ENCODE data around the gene MDFIC. TPM values are rescaled to one million over a fixed set of nuclear protein-coding genes. Genes with fewer than 3 reads are reported as not detected.

The MDFIC gene
- total RNA-seq, 1 donor from 2014 or later = 39.0 TPM

DNA sequence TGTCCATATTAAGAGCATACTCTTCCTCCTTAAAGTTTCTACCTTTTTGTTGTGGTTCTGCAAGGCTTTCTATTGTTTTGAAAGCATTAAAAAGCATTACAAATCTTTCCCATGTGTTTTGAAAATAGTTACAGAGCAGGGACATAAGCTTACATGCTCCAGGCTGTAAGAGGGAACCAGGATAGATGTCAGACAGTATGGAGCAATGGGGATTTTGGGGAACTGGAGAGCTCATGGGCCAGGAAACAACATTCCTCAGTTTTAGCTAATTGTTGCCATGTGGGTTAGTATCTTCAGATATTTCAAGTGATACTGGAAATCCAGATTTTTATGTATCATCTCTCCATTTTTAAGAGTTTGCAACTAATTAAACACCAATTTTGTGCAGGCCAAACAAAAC lies 3.5 kb downstream of the MDFIC start:
- Histone ChIP-seq H3K27ac (peak overlapping the region; percentile 14), H3K36me3 (no peaks in the 10 kb centered on the region), H3K27me3 (no peaks in the 10 kb centered on the region), H3K4me3 (no peak overlapping the region), H3K9me3 (no peaks in the 10 kb centered on the region), H3K4me1 (peaks cover 38% of the 10 kb centered on the region)
- DNase-seq = no peak
- no peak for ATAC-seq
- TF ChIP-seq, protein P1, sequence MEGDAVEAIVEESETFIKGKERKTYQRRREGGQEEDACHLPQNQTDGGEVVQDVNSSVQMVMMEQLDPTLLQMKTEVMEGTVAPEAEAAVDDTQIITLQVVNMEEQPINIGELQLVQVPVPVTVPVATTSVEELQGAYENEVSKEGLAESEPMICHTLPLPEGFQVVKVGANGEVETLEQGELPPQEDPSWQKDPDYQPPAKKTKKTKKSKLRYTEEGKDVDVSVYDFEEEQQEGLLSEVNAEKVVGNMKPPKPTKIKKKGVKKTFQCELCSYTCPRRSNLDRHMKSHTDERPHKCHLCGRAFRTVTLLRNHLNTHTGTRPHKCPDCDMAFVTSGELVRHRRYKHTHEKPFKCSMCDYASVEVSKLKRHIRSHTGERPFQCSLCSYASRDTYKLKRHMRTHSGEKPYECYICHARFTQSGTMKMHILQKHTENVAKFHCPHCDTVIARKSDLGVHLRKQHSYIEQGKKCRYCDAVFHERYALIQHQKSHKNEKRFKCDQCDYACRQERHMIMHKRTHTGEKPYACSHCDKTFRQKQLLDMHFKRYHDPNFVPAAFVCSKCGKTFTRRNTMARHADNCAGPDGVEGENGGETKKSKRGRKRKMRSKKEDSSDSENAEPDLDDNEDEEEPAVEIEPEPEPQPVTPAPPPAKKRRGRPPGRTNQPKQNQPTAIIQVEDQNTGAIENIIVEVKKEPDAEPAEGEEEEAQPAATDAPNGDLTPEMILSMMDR (IDR thresholded peaks at IDR 0.05) = no peak
- intact Hi-C loops (cut with DNase I) = no loop called here

DNA sequence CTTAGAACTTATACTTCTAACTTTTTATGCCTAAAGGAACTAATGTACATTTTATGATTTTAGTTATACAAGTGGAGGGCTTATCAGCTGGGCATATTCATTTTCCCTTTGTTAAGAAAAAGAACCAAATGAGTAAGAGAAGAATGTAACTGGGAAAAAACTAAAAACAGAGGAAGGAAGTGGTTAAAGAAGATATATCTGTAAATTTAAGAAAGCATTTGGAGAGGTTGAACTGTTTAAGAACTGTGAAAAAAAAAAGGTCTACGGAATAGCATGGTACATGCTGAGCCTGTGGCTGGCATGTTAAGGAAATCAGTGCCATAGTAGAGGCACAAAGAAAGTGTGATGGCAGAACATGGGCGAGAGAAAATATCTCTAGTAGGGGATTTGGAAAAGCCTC lies 6.2 kb downstream of the MDFIC start:
- DNase-seq (no peak), ATAC-seq (no peak)
- H3K9me3 ChIP-seq = no peaks in the 10 kb centered on the region
- no peak overlapping the region for H3K4me3 ChIP-seq
- H3K4me1 ChIP-seq = peaks cover 60% of the 10 kb centered on the region
- H3K27me3 ChIP-seq = no peaks in the 10 kb centered on the region
- no peaks in the 10 kb centered on the region for H3K36me3 ChIP-seq
- intact Hi-C loops (cut with DNase I) = no loop called here
- H3K27ac ChIP-seq = peak overlapping the region; percentile 15
- TF ChIP-seq, protein P1 (IDR thresholded peaks at IDR 0.05) = no peak

DNA sequence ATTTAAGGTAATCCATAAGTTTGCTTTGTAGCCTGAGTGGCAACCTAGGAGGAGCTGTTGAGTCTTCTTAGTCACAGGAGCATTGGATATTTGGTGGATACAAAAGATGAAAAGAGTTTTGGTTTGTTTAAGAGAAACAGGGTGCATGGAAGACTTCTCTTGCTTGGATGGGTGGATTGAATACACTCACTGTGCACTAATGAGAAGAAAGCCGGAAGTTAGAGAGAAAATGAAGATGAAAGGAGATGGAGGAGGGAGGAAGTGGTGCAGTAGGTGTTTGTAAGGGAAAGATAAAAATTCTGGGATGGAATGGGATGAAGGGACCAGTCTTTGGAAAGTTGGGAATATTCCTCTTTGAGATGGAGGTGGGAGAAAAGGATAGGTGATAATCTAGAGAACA lies 7.7 kb downstream of the MDFIC start:
- TF ChIP-seq, protein P1 (IDR thresholded peaks at IDR 0.05) = no peak
- Histone ChIP-seq H3K36me3 (no peaks in the 10 kb centered on the region), H3K27me3 (no peaks in the 10 kb centered on the region), H3K4me1 (peaks cover 54% of the 10 kb centered on the region), H3K9me3 (no peaks in the 10 kb centered on the region), H3K27ac (no peak overlapping the region), H3K4me3 (no peak overlapping the region)
- intact Hi-C loops (cut with DNase I) = no loop called here
- no peak for ATAC-seq
- DNase-seq = no peak

DNA sequence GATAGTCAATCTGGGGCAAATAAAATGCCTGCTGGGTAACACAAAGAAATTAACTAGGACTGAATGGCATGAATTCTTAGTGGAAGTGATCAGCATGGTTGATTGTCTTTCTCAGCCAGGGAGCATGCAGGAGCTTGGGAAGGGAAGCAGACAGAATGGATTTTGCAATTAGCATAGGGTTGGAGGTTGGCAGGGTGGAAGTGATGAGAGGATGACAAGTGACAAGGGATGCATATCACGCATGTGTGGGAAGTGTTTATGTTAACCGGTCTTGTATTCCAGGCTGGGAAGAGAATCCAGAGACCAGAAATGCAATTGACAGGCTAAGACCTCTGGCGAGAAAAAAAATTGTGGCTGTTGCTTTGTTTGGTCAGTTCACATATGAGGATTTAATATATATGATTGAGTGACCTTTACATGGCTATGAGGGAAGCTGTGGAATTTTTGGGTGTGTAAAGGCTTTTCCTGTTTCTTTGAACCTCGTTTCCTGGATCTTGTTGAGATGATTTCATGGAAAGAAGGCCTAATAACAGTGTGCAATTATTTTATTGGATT lies 8.3 kb downstream of the MDFIC start:
- DNase-seq (no peak), ATAC-seq (peak; percentile 72)
- H3K27me3 ChIP-seq = no peaks in the 10 kb centered on the region
- peak overlapping the region; percentile 21 for H3K27ac ChIP-seq
- H3K9me3 ChIP-seq = no peaks in the 10 kb centered on the region
- H3K4me3 ChIP-seq = no peak overlapping the region
- H3K4me1 ChIP-seq = peaks cover 55% of the 10 kb centered on the region
- H3K36me3 ChIP-seq = no peaks in the 10 kb centered on the region
- intact Hi-C loops (cut with DNase I) = no loop called here
- TF ChIP-seq, protein P1 (IDR thresholded peaks at IDR 0.05) = no peak

DNA sequence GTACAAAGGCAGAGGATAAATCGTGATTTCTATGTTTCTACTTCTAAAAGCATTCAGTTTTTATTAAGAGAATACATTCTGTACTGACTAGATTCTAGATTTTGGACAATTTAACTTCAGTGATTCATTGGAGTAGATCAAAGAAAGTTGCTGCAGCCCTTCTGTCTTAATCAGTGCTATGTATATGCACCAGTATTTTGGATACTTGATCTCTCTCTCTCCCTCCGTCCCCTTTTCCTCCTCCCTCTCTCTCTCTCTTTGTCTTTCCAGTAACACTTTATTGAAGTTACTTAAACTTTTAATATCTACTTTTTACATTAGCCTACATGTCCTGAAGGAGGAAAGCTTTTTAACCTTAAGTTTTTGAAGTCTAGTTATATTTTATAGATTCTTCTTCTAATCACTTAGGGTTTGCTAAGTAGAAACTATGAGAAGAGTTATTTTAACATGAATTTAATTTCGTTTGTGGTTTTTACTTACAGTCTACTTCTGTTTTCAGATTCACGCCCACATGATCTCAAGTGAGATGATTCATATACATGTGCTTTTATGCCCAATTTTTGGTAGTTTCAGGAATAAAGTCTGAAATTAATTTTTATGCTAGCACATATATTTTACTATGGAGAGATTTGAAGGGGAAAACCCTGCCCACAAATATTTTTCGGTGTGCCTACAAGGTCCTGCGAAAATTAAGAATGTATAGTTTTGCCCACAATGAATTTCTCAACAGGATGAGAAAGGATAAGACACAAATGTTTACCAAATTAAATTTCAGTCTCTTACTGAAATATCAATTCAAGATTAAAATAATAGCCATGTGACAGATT lies 9.1 kb downstream of the MDFIC start:
- intact Hi-C loops (cut with DNase I) = no loop called here
- DNase-seq = no peak
- peaks cover 59% of the 10 kb centered on the region for H3K4me1 ChIP-seq
- H3K27ac ChIP-seq = peak overlapping the region; percentile 17
- TF ChIP-seq, protein P1 (IDR thresholded peaks at IDR 0.05) = no peak
- no peaks in the 10 kb centered on the region for H3K27me3 ChIP-seq
- H3K4me3 ChIP-seq = no peak overlapping the region
- ATAC-seq = peak; percentile 43
- H3K9me3 ChIP-seq = no peaks in the 10 kb centered on the region
- no peaks in the 10 kb centered on the region for H3K36me3 ChIP-seq
